Activated CD4-positive, alpha-beta T cell treated with anti-CD3 and anti-CD28 coated beads, Interleukin-2, Interleukin-6, amounts not matched to agents 100 ng/mL and 50 ng/mL, durations not matched to agents 16 hours and 8 hours (primary cell): ENCODE results near the gene UBE2O.

ENCODE experiments used
- DNase-seq: peaks from one replicate; pipeline ENCODE4 v3.0.0-alpha.2; 2020

UBE2O gene

GRCh38 chr17:76484228-76484725, 31.3 kb upstream of the UBE2O start:
- DNase-seq, result no peak

GRCh38 chr17:76481071-76481655, 28.2 kb upstream of the UBE2O start:
- DNase-seq, result no peak

GRCh38 chr17:76480632-76481031, 27.7 kb upstream of the UBE2O start:
- DNase-seq, result no peak

- no peak for DNase-seq
Observed at GRCh38 chr17:76479515-76480060, 26.6 kb upstream of the UBE2O start.

- DNase-seq, result no peak
Observed at GRCh38 chr17:76478730-76479514, 26.0 kb upstream of the UBE2O start.

GRCh38 chr17:76478097-76478496, 25.1 kb upstream of the UBE2O start:
- no peak for DNase-seq

- DNase-seq, result no peak
Observed at GRCh38 chr17:76477576-76477975, 24.6 kb upstream of the UBE2O start.

GRCh38 chr17:76476736-76477135, 23.8 kb upstream of the UBE2O start:
- DNase-seq, result no peak

- DNase-seq, result no peak
Observed at GRCh38 chr17:76475302-76475701, 22.4 kb upstream of the UBE2O start.

- DNase-seq, result no peak
Observed at GRCh38 chr17:76474894-76475293, 21.9 kb upstream of the UBE2O start.

GRCh38 chr17:76474238-76474637, 21.3 kb upstream of the UBE2O start:
- DNase-seq, result no peak

- DNase-seq, result no peak
Observed at GRCh38 chr17:76473541-76473985, 20.6 kb upstream of the UBE2O start.

GRCh38 chr17:76472726-76473125, 19.8 kb upstream of the UBE2O start:
- no peak for DNase-seq

GRCh38 chr17:76472258-76472645, 19.3 kb upstream of the UBE2O start:
- no peak for DNase-seq

- no peak for DNase-seq
Observed at GRCh38 chr17:76471498-76472257, 18.7 kb upstream of the UBE2O start.

GRCh38 chr17:76469991-76470739, 17.2 kb upstream of the UBE2O start:
- no peak for DNase-seq

GRCh38 chr17:76469076-76469990, 16.4 kb upstream of the UBE2O start:
- no peak for DNase-seq

GRCh38 chr17:76468634-76469010, 15.7 kb upstream of the UBE2O start:
- no peak for DNase-seq

- DNase-seq, result no peak
Observed at GRCh38 chr17:76467809-76468633, 15.1 kb upstream of the UBE2O start.

- DNase-seq, result no peak
Observed at GRCh38 chr17:76467366-76467765, 14.4 kb upstream of the UBE2O start, which contains the start of gene AANAT. AANAT (plus strand) TSS chr17:76467603; CDS start chr17:76468747, 1,144 bp downstream.

GRCh38 chr17:76466775-76467130, 13.8 kb upstream of the UBE2O start:
- no peak for DNase-seq
